Sigmoid colon (tissue), 4 donors: ENCODE measurements around the gene TFR2.

ENCODE experiments used
- EP300 ChIP-seq, 4 donors: sonication (generic); formaldehyde crosslinking; IDR thresholded peaks; one replicate each; pipeline ENCODE4 v1.6.1; 2017; ENCODE audit warnings: antibody characterized with exemption in 4 of 4
- POLR2A ChIP-seq, 2 donors: fragments of 450-650 bp; IDR thresholded peaks; one replicate each; pipeline ENCODE4 v1.6.1; 2016; ENCODE audit warnings: antibody characterized with exemption in 2 of 2, mild to moderate bottlenecking in 2 of 2, moderate library complexity in 2 of 2
- POLR2AphosphoS5 ChIP-seq, 4 donors: sonication (generic); formaldehyde crosslinking; IDR thresholded peaks; one replicate each; pipeline ENCODE4 v1.6.1; 2017; ENCODE audit warnings: antibody characterized with exemption in 4 of 4
- TF ChIP-seq, protein P1 (sequence below), 4 experiments: fragments of 450-650 bp in 3 of 4; fragments of 200-600 bp in 1 of 4; IDR thresholded peaks; one replicate each; pipeline ENCODE4 v1.5.1; 2016 to 2019; ENCODE audit warnings: antibody characterized with exemption in 4 of 4, mild to moderate bottlenecking in 3 of 4, moderate library complexity in 2 of 4

DNA sequence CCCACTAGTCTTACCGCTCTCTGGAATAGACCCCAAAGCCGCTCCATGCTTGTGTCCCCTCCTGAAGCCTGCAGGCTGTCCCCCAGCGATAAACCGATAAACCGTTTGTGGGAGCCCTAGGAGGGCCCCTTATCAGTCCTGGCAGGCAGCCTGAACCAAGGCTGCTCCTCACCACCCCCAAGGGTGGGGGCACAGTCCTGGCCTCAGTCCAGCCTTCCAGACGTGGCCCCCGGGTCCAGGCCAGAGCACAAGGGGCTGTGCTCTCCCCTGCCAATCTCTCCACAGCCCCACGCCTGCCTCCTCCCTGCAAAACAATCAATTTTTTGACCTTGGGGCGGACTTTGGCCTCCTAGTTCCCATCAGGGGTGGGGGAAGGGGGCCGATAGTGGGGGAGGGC lies at the start of gene TFR2:
- TF ChIP-seq POLR2AphosphoS5 (IDR thresholded peaks at IDR 0.05): no peak
- TF ChIP-seq, protein P1, sequence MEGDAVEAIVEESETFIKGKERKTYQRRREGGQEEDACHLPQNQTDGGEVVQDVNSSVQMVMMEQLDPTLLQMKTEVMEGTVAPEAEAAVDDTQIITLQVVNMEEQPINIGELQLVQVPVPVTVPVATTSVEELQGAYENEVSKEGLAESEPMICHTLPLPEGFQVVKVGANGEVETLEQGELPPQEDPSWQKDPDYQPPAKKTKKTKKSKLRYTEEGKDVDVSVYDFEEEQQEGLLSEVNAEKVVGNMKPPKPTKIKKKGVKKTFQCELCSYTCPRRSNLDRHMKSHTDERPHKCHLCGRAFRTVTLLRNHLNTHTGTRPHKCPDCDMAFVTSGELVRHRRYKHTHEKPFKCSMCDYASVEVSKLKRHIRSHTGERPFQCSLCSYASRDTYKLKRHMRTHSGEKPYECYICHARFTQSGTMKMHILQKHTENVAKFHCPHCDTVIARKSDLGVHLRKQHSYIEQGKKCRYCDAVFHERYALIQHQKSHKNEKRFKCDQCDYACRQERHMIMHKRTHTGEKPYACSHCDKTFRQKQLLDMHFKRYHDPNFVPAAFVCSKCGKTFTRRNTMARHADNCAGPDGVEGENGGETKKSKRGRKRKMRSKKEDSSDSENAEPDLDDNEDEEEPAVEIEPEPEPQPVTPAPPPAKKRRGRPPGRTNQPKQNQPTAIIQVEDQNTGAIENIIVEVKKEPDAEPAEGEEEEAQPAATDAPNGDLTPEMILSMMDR (IDR thresholded peaks at IDR 0.05): no peak
- no peak for TF ChIP-seq POLR2A (IDR thresholded peaks at IDR 0.05)
- TF ChIP-seq EP300 (IDR thresholded peaks at IDR 0.05): no peak
